ENCODE measurements around the gene PCDH20.
"Not testable (repeated sequence)": the region's sequence is repeated elsewhere in the genome, so short reads cannot be mapped to it uniquely, and the experiment has no call there.

Gene PCDH20

GRCh38 chr13:61415749-61416148 lies at the start of gene PCDH20:
Gene PCDH20, minus strand, starts transcription at chr13:61415849. Its CDS starts 691 bp downstream, at chr13:61415158.
- DNase-seq, result no peak

GRCh38 chr13:61463024-61463423 lies 47.4 kb upstream of the PCDH20 start:
- no peak for DNase-seq

DNA sequence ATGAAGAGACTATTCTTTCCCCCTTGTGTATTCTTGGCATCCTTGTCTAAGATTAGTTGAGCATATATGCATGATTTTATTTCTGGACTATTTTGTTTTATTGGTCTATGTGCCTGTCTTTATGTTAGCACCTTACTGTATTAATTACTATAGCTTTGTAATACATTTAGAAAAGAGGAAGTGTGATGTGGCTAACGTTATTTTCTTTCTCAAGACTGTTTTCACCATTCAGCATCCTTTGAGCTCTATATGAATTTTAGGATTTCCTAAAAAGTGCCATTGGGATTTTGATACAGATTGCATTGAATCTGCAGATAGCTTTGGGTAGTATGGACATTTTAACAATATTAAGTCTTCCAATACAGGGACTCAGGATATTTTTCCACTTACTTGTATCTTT lies 37.5 kb upstream of the PCDH20 start:
- no peak for DNase-seq

DNA sequence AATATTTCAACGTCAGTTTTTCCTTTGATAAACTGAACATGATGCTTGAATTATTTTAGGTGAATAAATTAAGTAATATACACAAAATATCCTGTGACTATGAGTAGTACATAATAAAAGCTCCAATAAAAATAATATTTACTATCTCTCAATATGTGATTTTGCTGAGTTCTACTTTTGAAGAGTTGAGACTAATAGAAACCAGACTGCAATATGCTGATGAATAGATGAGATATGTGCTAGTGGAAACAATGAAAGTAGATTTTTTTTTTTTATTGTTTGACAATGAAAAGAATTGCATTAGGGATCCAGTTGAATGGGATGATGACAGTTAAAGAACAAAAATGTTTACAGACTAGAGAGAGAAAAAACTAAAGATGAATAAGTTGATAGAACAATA lies 16.4 kb upstream of the PCDH20 start:
- no peak for DNase-seq

DNA sequence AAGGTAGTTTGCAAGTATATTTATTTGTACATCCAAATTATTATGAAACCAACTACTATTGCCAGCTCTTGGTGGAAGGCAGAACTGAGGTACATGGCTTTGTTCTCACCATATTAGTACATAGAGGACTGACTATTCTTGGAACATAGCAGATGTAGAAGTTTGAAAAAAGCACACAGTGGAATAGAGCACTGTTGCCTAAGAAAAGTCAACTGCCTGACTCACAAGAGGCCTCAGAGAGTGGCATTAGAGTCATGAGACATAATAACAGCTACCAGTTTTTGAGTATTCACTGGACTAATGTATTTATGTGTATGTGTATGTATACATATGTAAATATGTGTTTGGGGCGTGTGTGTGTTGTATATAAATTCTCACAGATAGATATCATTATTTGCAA lies 8.3 kb upstream of the PCDH20 start:
- no peak for DNase-seq

- DNase-seq, result no peak
Observed at GRCh38 chr13:61417086-61417570, 1.5 kb upstream of the PCDH20 start.

DNA sequence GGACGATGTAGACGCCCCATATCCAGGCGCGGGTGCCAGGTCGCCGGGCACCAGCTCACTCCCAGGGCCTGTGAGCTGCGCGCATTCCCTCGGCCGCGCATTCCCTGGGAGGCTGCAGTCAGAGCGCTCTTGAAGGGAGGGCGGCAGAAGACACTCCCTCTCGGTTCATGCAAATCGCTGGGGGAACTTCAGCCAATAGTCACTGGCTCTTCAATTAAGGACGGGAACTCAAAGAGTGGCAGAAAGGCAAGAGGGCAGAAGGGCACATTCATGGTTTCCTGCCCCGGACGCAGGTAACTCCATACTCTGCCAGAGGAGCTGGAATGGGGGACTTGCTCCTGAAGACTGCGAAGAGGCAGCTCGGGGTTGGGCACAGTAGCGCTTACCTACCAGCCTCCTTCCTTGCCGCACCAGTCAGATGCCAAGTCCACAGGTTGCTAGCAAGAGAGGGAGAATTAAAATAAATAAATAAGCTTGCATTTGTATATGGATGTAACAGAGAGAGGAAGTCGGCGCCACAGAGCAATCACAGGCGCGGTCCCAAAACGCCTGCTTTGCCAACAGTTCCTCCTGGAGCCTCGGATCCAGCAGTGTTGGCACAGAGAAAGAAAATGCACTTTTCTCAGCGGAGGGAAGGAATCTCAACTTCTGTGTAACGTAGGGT lies 459 bp downstream of the PCDH20 start:
- peak; percentile 11 to 26 for DNase-seq

GRCh38 chr13:61414686-61415057 lies 977 bp downstream of the PCDH20 start:
- DNase-seq, result no peak

- no peak for DNase-seq
Observed at GRCh38 chr13:61413572-61414535, 1.8 kb downstream of the PCDH20 start.

GRCh38 chr13:61410669-61411297 lies 4.9 kb downstream of the PCDH20 start:
- no peak for DNase-seq

DNA sequence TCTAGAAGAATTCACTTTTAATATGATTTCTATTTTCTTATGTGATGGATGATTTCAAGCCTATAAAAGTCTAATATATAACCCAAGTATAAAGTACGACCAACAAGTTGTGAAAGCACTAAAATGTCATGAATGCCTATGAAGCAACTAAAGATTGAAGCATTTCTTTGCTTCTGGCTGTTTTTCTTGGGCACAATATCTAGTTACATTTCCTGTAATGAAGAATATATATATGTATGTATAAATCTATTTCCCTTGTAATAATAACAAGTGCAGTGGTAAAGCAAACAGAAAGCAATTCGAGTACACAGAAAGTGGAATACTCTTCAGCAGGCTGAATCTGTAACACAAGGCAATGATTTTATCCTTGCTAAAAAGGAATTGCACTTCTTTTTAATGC lies 5.4 kb downstream of the PCDH20 start:
- no peak for DNase-seq

DNA sequence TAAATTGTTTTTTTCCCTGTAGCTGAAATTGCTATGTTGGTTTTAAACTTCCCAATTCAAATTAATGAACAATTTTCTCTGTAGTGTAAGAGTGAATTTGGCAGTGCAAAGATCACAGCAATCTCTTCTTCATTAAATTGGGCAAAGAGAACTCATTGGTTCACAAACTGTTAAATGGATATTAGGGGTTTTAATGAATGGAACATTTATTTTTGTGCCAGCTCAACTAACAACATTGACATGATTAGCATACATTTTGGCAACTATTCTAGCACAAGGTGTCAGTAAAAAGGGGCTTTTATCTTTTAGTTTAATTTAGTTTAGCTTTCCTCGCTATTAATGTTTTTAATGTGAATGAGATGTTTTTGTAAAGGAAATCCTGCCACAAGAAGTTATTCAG lies 7.1 kb downstream of the PCDH20 start:
- no peak for DNase-seq

GRCh38 chr13:61406275-61406674 lies 9.4 kb downstream of the PCDH20 start:
- peak in 1 of 2 experiments; percentile 1 for DNase-seq

GRCh38 chr13:61396121-61396520 lies 19.5 kb downstream of the PCDH20 start:
- no peak for DNase-seq

DNA sequence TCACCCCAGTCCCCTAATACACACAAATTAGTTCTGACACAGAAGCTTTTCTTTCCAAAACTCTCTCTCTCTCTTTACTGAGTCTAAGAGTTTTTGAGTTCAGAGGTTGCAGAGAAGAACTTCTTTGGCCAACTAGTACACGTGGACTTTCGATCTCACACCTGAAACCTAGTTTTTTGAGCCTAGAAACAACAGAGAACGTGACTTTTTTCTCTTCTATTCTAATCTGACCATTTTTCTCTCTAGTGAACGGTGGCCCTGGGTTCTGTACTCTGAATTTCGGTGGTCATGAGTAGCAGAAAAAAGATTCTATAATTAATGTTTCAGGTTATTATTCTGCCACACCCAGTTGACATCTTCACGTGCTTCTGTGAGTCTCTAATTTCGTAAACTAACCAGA lies 24.2 kb downstream of the PCDH20 start:
- no peak for DNase-seq

- no peak for DNase-seq
Observed at GRCh38 chr13:61387694-61388093, 28.0 kb downstream of the PCDH20 start.

DNA sequence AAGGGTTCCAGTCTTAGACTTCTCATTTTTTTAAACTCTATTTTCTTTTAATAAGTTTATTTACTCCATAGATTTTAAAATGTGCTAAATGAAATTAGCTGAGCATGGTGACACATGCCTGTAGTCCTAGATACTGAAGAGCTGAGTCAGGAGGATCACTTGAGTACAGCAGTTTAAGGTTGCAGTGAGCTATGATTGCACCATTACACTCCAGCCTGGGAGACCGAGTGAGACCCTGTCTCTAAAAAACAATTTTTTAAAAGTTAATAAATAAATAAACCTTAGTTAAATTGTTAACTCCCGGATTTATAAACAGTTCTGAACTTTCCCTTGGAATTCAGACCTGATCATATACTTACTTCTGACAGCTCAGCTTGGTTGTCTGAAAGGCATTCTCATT lies 32.5 kb downstream of the PCDH20 start:
- DNase-seq, result no peak

DNA sequence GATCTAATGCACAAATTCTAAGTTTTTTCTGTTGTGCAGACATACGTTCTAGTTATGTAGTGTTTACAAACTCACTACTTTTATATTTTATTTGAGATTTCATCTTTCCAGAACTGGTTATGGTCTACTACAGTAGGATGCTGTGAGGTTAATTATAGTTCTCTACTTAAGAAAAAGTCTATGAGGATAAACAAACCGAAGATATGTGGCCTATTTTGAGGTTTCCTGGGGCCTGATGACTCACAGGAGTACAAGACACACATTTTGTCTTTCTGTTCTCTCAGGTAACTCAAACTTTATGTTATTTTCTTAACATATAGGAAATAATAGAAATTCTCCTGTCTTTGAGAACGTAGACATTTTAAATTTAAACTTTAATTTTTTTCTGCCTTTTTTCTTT lies 45.1 kb downstream of the PCDH20 start:
- DNase-seq, result no peak

DNA sequence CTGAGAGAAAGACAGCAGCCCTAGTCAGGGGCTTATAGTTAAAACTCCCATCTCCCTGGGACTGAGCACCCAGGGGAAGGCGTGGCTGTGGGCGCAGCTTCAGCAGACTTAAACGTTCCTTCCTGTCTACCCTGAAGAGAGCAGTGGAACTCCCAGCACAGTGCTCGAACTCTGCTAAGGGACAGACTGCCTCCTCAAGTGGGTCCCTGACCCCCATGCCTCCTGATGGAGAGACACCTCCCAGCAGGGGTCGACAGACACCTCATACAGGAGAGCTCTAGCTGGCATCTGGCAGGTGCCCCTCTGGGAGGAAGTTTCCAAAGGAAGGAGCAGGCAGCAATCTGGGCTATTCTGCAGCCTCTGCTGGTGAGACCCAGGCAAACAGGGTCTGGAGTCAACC lies 51.0 kb downstream of the PCDH20 start:
- DNase-seq, result not testable (repeated sequence)

DNA sequence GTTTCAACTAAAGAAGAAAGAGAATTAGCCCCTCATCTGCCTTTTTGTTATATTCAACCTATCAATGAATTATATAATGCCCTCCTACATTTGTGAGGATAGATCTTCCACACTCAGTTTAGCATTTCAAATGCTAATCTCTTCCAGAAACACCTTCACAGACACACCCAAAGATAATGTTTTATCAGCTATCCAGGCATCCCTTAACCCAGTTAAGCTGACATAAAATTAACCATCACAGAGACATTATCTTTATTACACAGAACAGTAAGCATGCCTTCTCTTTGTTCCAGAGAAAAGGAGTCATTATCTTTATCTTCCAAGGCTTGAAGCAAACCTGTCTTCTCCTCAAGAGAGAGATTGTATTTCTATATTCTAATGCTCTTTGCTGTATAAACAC lies 53.1 kb downstream of the PCDH20 start:
- no peak for DNase-seq
